SU-DHL-6 (cell line): ENCODE measurements around the gene CAMK1D.

Source experiments
- CTCF ChIP-seq: fragments of 200-600 bp; sonication (generic); IDR thresholded peaks from one replicate; pipeline ENCODE4 v1.5.1; 2017; ENCODE audit warnings: antibody characterized with exemption, mild to moderate bottlenecking, low read length, moderate library complexity; ENCODE audit not compliant: insufficient read depth, poor library complexity, severe bottlenecking
- EZH2phosphoT487 ChIP-seq: fragments of 200-600 bp; sonication (generic), shearing (Covaris generic); conservative IDR thresholded peaks from 2 replicates; pipeline ENCODE4 v1.6.1; 2018; ENCODE audit warnings: mild to moderate bottlenecking, antibody characterized with exemption, low read length, moderate library complexity, mixed read lengths

- TF ChIP-seq CTCF (no peak), EZH2phosphoT487 (no peak)
These were observed 489.0 kb downstream of the CAMK1D start for GRCh38 chr10:12838366-12838765.
